Liver (tissue), 9 donors: ENCODE results near the gene KIZ. TPM values are rescaled to one million over a fixed set of nuclear protein-coding genes. Genes with fewer than 3 reads are reported as not detected.
A peak's percentile ranks its signal among the peaks of the same experiment; 100 is the strongest.

ENCODE experiments used
- DNase-seq: peaks from one replicate; pipeline ENCODE4 v3.0.0-alpha.2; 2017; ENCODE audit warnings: low spot score
- H3K27ac ChIP-seq, 2 donors: one replicate each; pipeline ENCODE4 v1.7.0; 2013; ENCODE audit warnings: inconsistent platforms in 2 of 2, low read length in 2 of 2, control low read depth in 1 of 2, low read depth in 1 of 2, mild to moderate bottlenecking in 1 of 2
- H3K27me3 ChIP-seq, 4 donors: one replicate each; pipeline versions ENCODE4 v1.6.1 to v1.7.0; 2013; ENCODE audit warnings: low read length in 3 of 4, inconsistent platforms in 1 of 4, mild to moderate bottlenecking in 1 of 4, moderate library complexity in 1 of 4; ENCODE audit not compliant: control insufficient read depth in 4 of 4, insufficient read depth in 4 of 4
- H3K36me3 ChIP-seq, 4 donors: one replicate each; pipeline versions ENCODE4 v1.6.1 to v1.7.0; 2013; ENCODE audit warnings: low read length in 3 of 4, mild to moderate bottlenecking in 3 of 4, low read depth in 1 of 4, moderate library complexity in 1 of 4; ENCODE audit not compliant: control insufficient read depth in 4 of 4, insufficient read depth in 3 of 4
- H3K4me1 ChIP-seq, 4 donors: one replicate each; pipeline versions ENCODE4 v1.6.1 to v1.7.0; 2013; ENCODE audit warnings: low read length in 3 of 4, mild to moderate bottlenecking in 3 of 4, moderate library complexity in 1 of 4; ENCODE audit not compliant: control insufficient read depth in 4 of 4, insufficient read depth in 4 of 4
- H3K4me3 ChIP-seq, 3 donors: one replicate each; pipeline versions ENCODE4 v1.6.1 to v1.7.0; 2013; ENCODE audit warnings: low read length in 3 of 3, control low read depth in 1 of 3, low read depth in 1 of 3, mild to moderate bottlenecking in 1 of 3
- H3K9ac ChIP-seq, 2 donors: one replicate each; pipeline ENCODE4 v1.7.0; 2013; ENCODE audit warnings: low read length in 2 of 2, mild to moderate bottlenecking in 2 of 2, moderate library complexity in 2 of 2, control low read depth in 1 of 2, low read depth in 1 of 2
- H3K9me3 ChIP-seq, 4 donors: one replicate each; pipeline versions ENCODE4 v1.6.1 to v1.7.0; 2013; ENCODE audit warnings: low read length in 3 of 4; ENCODE audit not compliant: control insufficient read depth in 4 of 4
- EGR1 ChIP-seq, 2 donors: IDR thresholded peaks; 2 replicates each; pipeline ENCODE4 v1.6.1; 2016 to 2018; ENCODE audit warnings: antibody characterized with exemption in 2 of 2, low read depth in 2 of 2
- FOXA1 ChIP-seq: IDR thresholded peaks from 2 replicates; pipeline ENCODE4 v1.6.1; 2016; ENCODE audit warnings: antibody characterized with exemption
- FOXA2 ChIP-seq: IDR thresholded peaks from 2 replicates; pipeline ENCODE4 v1.6.1; 2016; ENCODE audit warnings: antibody characterized with exemption
- HNF4A ChIP-seq, 2 donors: conservative IDR thresholded peaks; 2 replicates each; pipeline ENCODE4 v1.6.1; 2016; ENCODE audit warnings: antibody characterized with exemption in 2 of 2, mild to moderate bottlenecking in 2 of 2
- HNF4G ChIP-seq: IDR thresholded peaks from 2 replicates; pipeline ENCODE4 v1.6.1; 2016; ENCODE audit warnings: antibody characterized with exemption
- JUND ChIP-seq, 2 donors: IDR thresholded peaks; 2 replicates each; pipeline ENCODE4 v1.6.1; 2016; ENCODE audit warnings: antibody characterized with exemption in 2 of 2
- MAX ChIP-seq: IDR thresholded peaks from 2 replicates; pipeline ENCODE4 v1.6.1; 2016; ENCODE audit warnings: antibody characterized with exemption
- NR2F2 ChIP-seq: IDR thresholded peaks from 2 replicates; pipeline ENCODE4 v1.6.1; 2016; ENCODE audit warnings: antibody characterized with exemption
- RAD21 ChIP-seq, 2 donors: IDR thresholded peaks; 2 replicates each; pipeline ENCODE4 v1.6.1; 2016; ENCODE audit warnings: antibody characterized with exemption in 2 of 2, mild to moderate bottlenecking in 2 of 2
- RXRA ChIP-seq, 2 donors: IDR thresholded peaks; 2 replicates each; pipeline ENCODE4 v1.6.1; 2017 to 2018; ENCODE audit warnings: antibody characterized with exemption in 2 of 2, mild to moderate bottlenecking in 1 of 2
- TAF1 ChIP-seq: conservative IDR thresholded peaks from 2 replicates; pipeline ENCODE4 v1.6.1; 2016; ENCODE audit warnings: antibody characterized with exemption, mild to moderate bottlenecking
- YY1 ChIP-seq: IDR thresholded peaks from 2 replicates; pipeline ENCODE4 v1.6.1; 2016; ENCODE audit warnings: antibody characterized with exemption, mild to moderate bottlenecking
- WGBS: extraction: QIAGEN DNeasy Blood & Tissue Kit; methylation state at CpG from one replicate; pipeline ENCODE4 v1.1.7; 2013; 5-methylcytosine and 5-hydroxymethylcytosine counted together
- polyA plus RNA-seq, 2 donors: library from polyadenylated mRNA; stranded (reverse) in 1 of 2; unstranded in 1 of 2; fragments of 200-250 nt in 1 of 2; fragments of >200 nt in 1 of 2; fragmentation: Nextera tagmentation in 1 of 2; extraction: Ambion mirVana in 1 of 2; gene quantifications; one replicate each; pipeline versions ENCODE4 v1.2.1 to v1.2.3, GENCODE V29; 2013 to 2015
- total RNA-seq, 2 donors: library from RNA; depleted of rRNA; stranded (reverse); fragments of >200 nt; gene quantifications; one replicate each; pipeline ENCODE4 v1.2.3, GENCODE V29; 2014
- TF ChIP-seq, protein P1 (sequence below): fragments of 150-350 bp; IDR thresholded peaks from 2 replicates; pipeline ENCODE4 v1.5.1; 2017; ENCODE audit warnings: improper control_type of control experiment, low read depth, low read length; ENCODE audit not compliant: missing input control
- TF ChIP-seq, protein P2 (sequence below): IDR thresholded peaks from 2 replicates; pipeline ENCODE4 v1.6.1; 2016; ENCODE audit warnings: antibody characterized with exemption, mild to moderate bottlenecking
- donor health status: healthy.
- donor health status: healthy.
- donor health status: healthy.
- donor health status: healthy.
- donor health status: healthy.

KIZ gene
- total and polyA plus RNA-seq, 4 donors: 3.0 to 9.5 (median 5.2) TPM

DNA sequence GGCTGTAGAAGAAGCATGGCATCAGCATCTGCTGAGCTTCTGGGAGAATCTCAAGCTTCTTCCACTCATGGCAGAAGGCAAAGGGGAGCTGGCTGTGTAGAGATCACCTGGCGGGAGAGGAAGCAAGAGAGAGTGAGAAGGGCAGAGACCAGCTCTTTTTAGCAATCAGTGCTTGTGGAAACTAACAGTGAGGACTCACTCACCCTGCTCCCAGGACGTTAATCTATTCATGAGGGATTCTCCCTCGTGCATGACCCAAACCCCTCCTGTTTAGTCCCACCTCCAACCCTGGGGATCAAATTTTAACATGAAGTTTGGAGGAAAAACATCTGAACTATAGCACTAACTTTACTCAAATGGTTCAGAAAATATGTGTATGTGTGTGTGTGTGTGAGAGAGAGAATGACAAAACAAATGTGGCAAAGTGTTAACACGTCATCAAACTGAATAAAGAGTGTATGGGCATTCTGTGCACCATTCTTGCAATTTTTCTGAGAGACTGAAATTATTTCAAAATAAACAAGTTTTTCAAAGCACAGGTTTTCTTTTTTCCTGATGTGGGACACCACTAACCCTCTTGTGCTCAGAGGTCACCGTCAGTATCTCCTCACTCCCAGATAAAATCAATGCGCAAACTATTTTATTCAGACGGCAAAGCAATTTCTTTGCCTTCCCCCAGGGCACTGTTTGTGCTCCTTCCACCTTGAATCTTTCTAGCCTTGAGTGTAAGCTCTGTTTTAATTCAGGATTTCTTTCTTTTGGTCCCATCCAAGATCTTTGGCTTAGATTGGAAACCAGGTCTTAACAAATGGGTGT lies 154.0 kb downstream of the KIZ start:
- no peak for DNase-seq
- Histone ChIP-seq H3K36me3 (no peaks in the 10 kb centered on the region), H3K4me3 (no peak overlapping the region), H3K27me3 (no peaks in the 10 kb centered on the region), H3K27ac (no peak overlapping the region), H3K4me1 (peaks cover 0 to 5% (median 0%) of the 10 kb centered on the region in 4 donors), H3K9me3 (no peaks in the 10 kb centered on the region), H3K9ac (no peak overlapping the region)
- TF ChIP-seq FOXA1 (no peak), FOXA2 (no peak), HNF4G (no peak), RAD21 (IDR thresholded peaks at IDR 0.05) (no peak), JUND (IDR thresholded peaks at IDR 0.05) (no peak), HNF4A (conservative IDR thresholded peaks at IDR 0.05) (no peak), RXRA (IDR thresholded peaks at IDR 0.05) (no peak), YY1 (no peak), NR2F2 (no peak), TAF1 (no peak), MAX (no peak), EGR1 (IDR thresholded peaks at IDR 0.05; ENCODE audit: low read depth in 2 of 2) (no peak)
- TF ChIP-seq, protein P1, sequence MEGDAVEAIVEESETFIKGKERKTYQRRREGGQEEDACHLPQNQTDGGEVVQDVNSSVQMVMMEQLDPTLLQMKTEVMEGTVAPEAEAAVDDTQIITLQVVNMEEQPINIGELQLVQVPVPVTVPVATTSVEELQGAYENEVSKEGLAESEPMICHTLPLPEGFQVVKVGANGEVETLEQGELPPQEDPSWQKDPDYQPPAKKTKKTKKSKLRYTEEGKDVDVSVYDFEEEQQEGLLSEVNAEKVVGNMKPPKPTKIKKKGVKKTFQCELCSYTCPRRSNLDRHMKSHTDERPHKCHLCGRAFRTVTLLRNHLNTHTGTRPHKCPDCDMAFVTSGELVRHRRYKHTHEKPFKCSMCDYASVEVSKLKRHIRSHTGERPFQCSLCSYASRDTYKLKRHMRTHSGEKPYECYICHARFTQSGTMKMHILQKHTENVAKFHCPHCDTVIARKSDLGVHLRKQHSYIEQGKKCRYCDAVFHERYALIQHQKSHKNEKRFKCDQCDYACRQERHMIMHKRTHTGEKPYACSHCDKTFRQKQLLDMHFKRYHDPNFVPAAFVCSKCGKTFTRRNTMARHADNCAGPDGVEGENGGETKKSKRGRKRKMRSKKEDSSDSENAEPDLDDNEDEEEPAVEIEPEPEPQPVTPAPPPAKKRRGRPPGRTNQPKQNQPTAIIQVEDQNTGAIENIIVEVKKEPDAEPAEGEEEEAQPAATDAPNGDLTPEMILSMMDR: no peak
- TF ChIP-seq, protein P2, sequence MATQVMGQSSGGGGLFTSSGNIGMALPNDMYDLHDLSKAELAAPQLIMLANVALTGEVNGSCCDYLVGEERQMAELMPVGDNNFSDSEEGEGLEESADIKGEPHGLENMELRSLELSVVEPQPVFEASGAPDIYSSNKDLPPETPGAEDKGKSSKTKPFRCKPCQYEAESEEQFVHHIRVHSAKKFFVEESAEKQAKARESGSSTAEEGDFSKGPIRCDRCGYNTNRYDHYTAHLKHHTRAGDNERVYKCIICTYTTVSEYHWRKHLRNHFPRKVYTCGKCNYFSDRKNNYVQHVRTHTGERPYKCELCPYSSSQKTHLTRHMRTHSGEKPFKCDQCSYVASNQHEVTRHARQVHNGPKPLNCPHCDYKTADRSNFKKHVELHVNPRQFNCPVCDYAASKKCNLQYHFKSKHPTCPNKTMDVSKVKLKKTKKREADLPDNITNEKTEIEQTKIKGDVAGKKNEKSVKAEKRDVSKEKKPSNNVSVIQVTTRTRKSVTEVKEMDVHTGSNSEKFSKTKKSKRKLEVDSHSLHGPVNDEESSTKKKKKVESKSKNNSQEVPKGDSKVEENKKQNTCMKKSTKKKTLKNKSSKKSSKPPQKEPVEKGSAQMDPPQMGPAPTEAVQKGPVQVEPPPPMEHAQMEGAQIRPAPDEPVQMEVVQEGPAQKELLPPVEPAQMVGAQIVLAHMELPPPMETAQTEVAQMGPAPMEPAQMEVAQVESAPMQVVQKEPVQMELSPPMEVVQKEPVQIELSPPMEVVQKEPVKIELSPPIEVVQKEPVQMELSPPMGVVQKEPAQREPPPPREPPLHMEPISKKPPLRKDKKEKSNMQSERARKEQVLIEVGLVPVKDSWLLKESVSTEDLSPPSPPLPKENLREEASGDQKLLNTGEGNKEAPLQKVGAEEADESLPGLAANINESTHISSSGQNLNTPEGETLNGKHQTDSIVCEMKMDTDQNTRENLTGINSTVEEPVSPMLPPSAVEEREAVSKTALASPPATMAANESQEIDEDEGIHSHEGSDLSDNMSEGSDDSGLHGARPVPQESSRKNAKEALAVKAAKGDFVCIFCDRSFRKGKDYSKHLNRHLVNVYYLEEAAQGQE: no peak
- WGBS: 52% methylated on average over 7 of the region's 7 CpGs

GRCh38 chr20:21280522-21281016 lies 154.7 kb downstream of the KIZ start:
- DNase-seq: no peak
- 75% methylated on average over 3 of the region's 3 CpGs for WGBS

More at GRCh38 chr20:21280522-21281016, 154.7 kb downstream of the KIZ start:
- Histone ChIP-seq H3K36me3 (no peaks in the 10 kb centered on the region), H3K4me1 (peaks cover 0 to 5% (median 0%) of the 10 kb centered on the region in 4 donors), H3K27me3 (no peaks in the 10 kb centered on the region), H3K27ac (no peak overlapping the region), H3K9ac (no peak overlapping the region), H3K4me3 (no peak overlapping the region), H3K9me3 (no peaks in the 10 kb centered on the region)
- TF ChIP-seq HNF4A (conservative IDR thresholded peaks at IDR 0.05) (peak; percentile 26 to 42), MAX (no peak)
